ENCODE results near the gene AREL1.

AREL1 gene

DNA sequence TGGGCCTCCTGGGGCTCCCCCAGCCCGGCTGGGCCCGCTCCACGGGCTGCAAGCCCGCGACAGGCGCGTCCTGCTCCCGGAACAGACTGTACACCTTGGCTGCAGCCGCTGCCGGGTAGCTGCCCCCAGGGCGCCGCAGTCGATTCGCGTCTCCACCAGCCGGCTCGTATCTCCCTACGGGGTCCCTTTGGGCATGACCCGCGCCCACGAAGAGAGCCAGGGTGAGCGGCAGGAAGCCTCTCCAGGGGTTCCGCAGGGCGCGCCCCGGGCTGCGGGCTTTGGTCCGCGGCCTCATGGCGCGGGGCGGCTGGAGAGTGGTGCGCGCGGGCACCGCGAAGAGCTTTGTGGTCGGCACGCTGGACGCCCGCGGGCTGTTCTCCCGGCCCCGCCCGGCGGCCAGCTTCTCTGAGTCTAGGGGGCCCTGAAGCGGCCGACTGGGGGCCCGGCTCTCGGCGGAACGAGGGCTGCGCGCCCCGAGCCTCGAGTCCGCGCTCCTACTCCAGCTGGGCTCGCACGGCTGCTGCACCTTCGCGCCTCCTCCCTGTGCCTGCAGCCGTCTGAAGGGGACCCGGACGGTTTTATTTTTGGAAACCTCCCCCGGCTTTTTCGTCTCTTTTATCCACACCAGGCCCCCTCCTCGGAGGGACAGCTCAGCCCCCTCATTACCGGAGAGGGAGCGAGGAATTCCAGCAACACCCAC lies 101.1 kb downstream of the AREL1 start, which contains the start of gene LTBP2:
TSS of gene LTBP2 (minus strand) at position 588 of the 700 bp plus-strand sequence. CDS start at position 295, 293 bp downstream.
- DNase-seq (ENCODE audit: low spot score), result no peak

Measured in germinal center (tissue), 1 donor.